Gastroesophageal sphincter (tissue), 3 donors: Measurements from ENCODE around the gene AGPAT3.

Experiments
- CTCF ChIP-seq, 4 experiments: fragments of 200-600 bp in 2 of 4; fragments of 450-650 bp in 2 of 4; sonication (generic) in 1 of 4; IDR thresholded peaks; one replicate each; pipeline ENCODE4 v1.5.1; 2017 to 2019; ENCODE audit warnings: antibody characterized with exemption in 4 of 4, mild to moderate bottlenecking in 2 of 4, moderate library complexity in 2 of 4
- POLR2A ChIP-seq, 2 donors: fragments of 450-650 bp; IDR thresholded peaks; one replicate each; pipeline ENCODE4 v1.6.1; 2017; ENCODE audit warnings: antibody characterized with exemption in 2 of 2, mild to moderate bottlenecking in 2 of 2, moderate library complexity in 1 of 2

GRCh38 chr21:43884012-43884860, 19.2 kb downstream of the AGPAT3 start:
- TF ChIP-seq CTCF (IDR thresholded peaks at IDR 0.05) (no peak), POLR2A (IDR thresholded peaks at IDR 0.05) (no peak)
